Ecto neural progenitor cell (in vitro differentiated cells): ENCODE measurements around the gene RHOF.
"Not testable (repeated sequence)": the region's sequence is repeated elsewhere in the genome, so short reads cannot be mapped to it uniquely, and the experiment has no call there.

Experiments
- DNase-seq: peaks from one replicate; pipeline ENCODE4 v3.0.0-alpha.2; 2018; ENCODE audit warnings: low spot score

The RHOF gene

GRCh38 chr12:121748218-121748570 lies 45.3 kb downstream of the RHOF start:
- no peak for DNase-seq

GRCh38 chr12:121745545-121745944 lies 47.9 kb downstream of the RHOF start:
- not testable (repeated sequence) for DNase-seq

- no peak for DNase-seq
Measured at GRCh38 chr12:121741743-121742142, 51.7 kb downstream of the RHOF start.

- DNase-seq = no peak
Measured at GRCh38 chr12:121740847-121741246, 52.6 kb downstream of the RHOF start.

GRCh38 chr12:121738340-121738858 lies 55.1 kb downstream of the RHOF start:
- no peak for DNase-seq

- DNase-seq = no peak
Measured at GRCh38 chr12:121733849-121734248, 59.6 kb downstream of the RHOF start.

GRCh38 chr12:121731473-121731872 lies 62.0 kb downstream of the RHOF start:
- no peak for DNase-seq

GRCh38 chr12:121729021-121729420 lies 64.5 kb downstream of the RHOF start:
- DNase-seq = no peak
